Endothelial cell of umbilical vein (primary cell): ENCODE measurements around the gene ASPSCR1. TPM values are rescaled to one million over a fixed set of nuclear protein-coding genes. Genes with fewer than 3 reads are reported as not detected.

Experiments used
- BruUV-seq: library from RNA; stranded (reverse); fragments of 400-500 nt; replicated peaks from 2 replicates; lab custom pipeline; 2021; lab: Mats Ljungman, UMichigan
- CTCF ChIA-PET: fragments of 300-600, 350-600 bp; sonication (Branson Sonifier 250); formaldehyde crosslinking; loops from one replicate; lab custom pipeline; 2021; ENCODE audit warnings: antibody characterized with exemption, inconsistent platforms; lab: Charles Lee
- POLR2A ChIA-PET: fragments of 300-600, 350-600 bp; sonication (Branson Sonifier 250); formaldehyde crosslinking; loops from one replicate; lab custom pipeline; 2021; ENCODE audit warnings: antibody characterized with exemption, inconsistent platforms; lab: Charles Lee
- DNase-seq: peaks from one replicate; pipeline ENCODE4 v3.0.0-alpha.2; 2011; ENCODE audit warnings: low read depth, low spot score
- FAIRE-seq: peaks from 2 replicates; lab custom pipeline; 2011; peaks lifted over from hg19 to GRCh38; lab: Jason Lieb, UNC
- H2AFZ ChIP-seq: 2 replicates; pipeline ENCODE4 v1.6.0; 2012; ENCODE audit warnings: low read depth, low read length, control low read depth, inconsistent platforms
- H3K27ac ChIP-seq: 2 replicates; pipeline ENCODE4 v1.5.1; 2011; ENCODE audit warnings: low read depth, mild to moderate bottlenecking, control low read depth, low read length, moderate library complexity; ENCODE audit not compliant: insufficient read depth
- H3K27me3 ChIP-seq, 2 experiments: 2 replicates each; pipeline versions ENCODE4 v1.6.0 to v1.6.1; 2011; ENCODE audit warnings: low read length in 2 of 2, mixed read lengths in 1 of 2; ENCODE audit not compliant: control insufficient read depth in 2 of 2, insufficient read depth in 2 of 2
- H3K36me3 ChIP-seq, 2 experiments: 2 replicates in 1 of 2; 3 replicates in 1 of 2; pipeline ENCODE4 v1.5.1; 2011; ENCODE audit warnings: low read length in 2 of 2, mild to moderate bottlenecking in 1 of 2, moderate library complexity in 1 of 2; ENCODE audit not compliant: control insufficient read depth in 2 of 2, insufficient read depth in 2 of 2; ENCODE audit errors: extremely low read depth in 1 of 2
- H3K4me1 ChIP-seq: 3 replicates; pipeline ENCODE4 v1.5.1; 2011; ENCODE audit warnings: mild to moderate bottlenecking, low read length; ENCODE audit not compliant: control insufficient read depth, insufficient read depth; ENCODE audit errors: extremely low read depth
- H3K4me2 ChIP-seq: 2 replicates; pipeline ENCODE4 v1.6.1; 2011; ENCODE audit warnings: low read length, control low read depth, mixed read lengths; ENCODE audit not compliant: insufficient read depth
- H3K4me3 ChIP-seq, 3 experiments: fragments of 200-600 bp in 1 of 3; sonication (generic), shearing (Covaris generic) in 1 of 3; replicated peaks in 1 of 3; 2 replicates each; pipeline ENCODE4 v1.5.1; 2011 to 2016; ENCODE audit warnings: control low read depth in 3 of 3, low read length in 3 of 3, mild to moderate bottlenecking in 2 of 3, inconsistent platforms in 1 of 3, low read depth in 1 of 3, moderate library complexity in 1 of 3; ENCODE audit not compliant: insufficient read depth in 1 of 3
- H3K79me2 ChIP-seq: 2 replicates; pipeline ENCODE4 v1.6.0; 2012; ENCODE audit warnings: low read length, inconsistent platforms; ENCODE audit not compliant: control insufficient read depth, insufficient read depth
- H3K9ac ChIP-seq: replicated peaks from 2 replicates; pipeline ENCODE3; 2011; ENCODE audit warnings: low read length, control low read depth; ENCODE audit not compliant: insufficient read depth; ENCODE audit errors: extremely low read depth
- H3K9me1 ChIP-seq: replicated peaks from 3 replicates; pipeline ENCODE4 v1.6.0; 2011; ENCODE audit warnings: mild to moderate bottlenecking, low read length; ENCODE audit not compliant: control insufficient read depth, insufficient read depth; ENCODE audit errors: extremely low read depth
- H3K9me3 ChIP-seq: replicated peaks from 2 replicates; pipeline ENCODE4 v1.5.1; 2012; ENCODE audit warnings: low read length, inconsistent platforms; ENCODE audit not compliant: control insufficient read depth, insufficient read depth
- H4K20me1 ChIP-seq: replicated peaks from 2 replicates; pipeline ENCODE3; 2011; ENCODE audit warnings: mild to moderate bottlenecking, low read length; ENCODE audit not compliant: control insufficient read depth, insufficient read depth; ENCODE audit errors: extremely low read depth
- EZH2 ChIP-seq: IDR thresholded peaks from 2 replicates; pipeline ENCODE4 v1.6.1; 2012; ENCODE audit warnings: borderline replicate concordance, low read depth, mild to moderate bottlenecking, moderate library complexity, low read length, inconsistent platforms; ENCODE audit not compliant: severe bottlenecking
- FOS ChIP-seq: IDR thresholded peaks from 2 replicates; pipeline ENCODE4 v1.6.1; 2011; ENCODE audit warnings: mild to moderate bottlenecking, low read length, moderate library complexity, borderline replicate concordance; ENCODE audit not compliant: insufficient read depth
- GATA2 ChIP-seq: IDR thresholded peaks from 2 replicates; pipeline ENCODE4 v1.7.0; 2011; ENCODE audit warnings: low read depth, mild to moderate bottlenecking, moderate library complexity, mixed read lengths, low read length; ENCODE audit not compliant: insufficient read length, insufficient read depth
- JUN ChIP-seq: IDR thresholded peaks from 2 replicates; pipeline ENCODE4 v1.6.1; 2011; ENCODE audit warnings: borderline replicate concordance, low read depth; ENCODE audit not compliant: insufficient read length, insufficient read depth
- MYC ChIP-seq: IDR thresholded peaks from one replicate; pipeline ENCODE4 v1.6.1; 2011; ENCODE audit warnings: mild to moderate bottlenecking, low read depth, low read length
- POLR2A ChIP-seq: IDR thresholded peaks from 2 replicates; pipeline ENCODE4 v1.6.1; 2012; ENCODE audit warnings: low read depth, mild to moderate bottlenecking, control low read depth, low read length
- POLR2AphosphoS5 ChIP-seq: IDR thresholded peaks from 2 replicates; pipeline ENCODE4 v1.6.1; 2012; ENCODE audit warnings: low read depth, mild to moderate bottlenecking, control low read depth, low read length, moderate library complexity; ENCODE audit not compliant: insufficient read depth
- dilution Hi-C: fragments of 300-500 bp; cut with MboI; formaldehyde crosslinking; loops from one replicate; pipeline ENCODE4 v1.15.0; 2019; ENCODE audit warnings: low sequenced_read_pairs; ENCODE audit not compliant: extremely low pct_ligation_motif_present
- intact Hi-C: fragments of 100-400 bp; cut with micrococcal nuclease; formaldehyde crosslinking; loops from one replicate; pipeline ENCODE4 v1.10.0; 2022
- polyA plus RNA-seq, 4 experiments: library from polyadenylated mRNA; depleted of rRNA in 3 of 4; stranded (reverse) in 3 of 4; unstranded in 1 of 4; fragments of >200 nt; gene quantifications; 2 replicates each; pipeline versions ENCODE4 v1.2.1 to v1.2.3, GENCODE V29; 2011 to 2012; ENCODE audit warnings: missing spikeins in 1 of 4
- total RNA-seq: library from RNA; stranded (reverse); gene quantifications from 2 replicates; pipeline ENCODE4 v1.2.3, GENCODE V29; 2021
- TF ChIP-seq, protein P1 (sequence below): IDR thresholded peaks from 2 replicates; pipeline ENCODE4 v1.6.1; 2011; ENCODE audit not compliant: insufficient read depth, insufficient read length
- TF ChIP-seq, protein P2 (sequence below), 2 donors: IDR thresholded peaks; 1 replicate in 1 of 2; 2 replicates in 1 of 2; pipeline ENCODE4 v1.5.1; 2011; ENCODE audit warnings: low read length in 2 of 2, mild to moderate bottlenecking in 2 of 2, moderate library complexity in 2 of 2, control low read depth in 1 of 2, inconsistent platforms in 1 of 2, low read depth in 1 of 2; ENCODE audit not compliant: insufficient read depth in 1 of 2; ENCODE audit errors: extremely low read depth in 1 of 2

ASPSCR1 gene
- total and polyA plus RNA-seq, 2 donors (not counting 3 experiments of a cell fraction or from before 2014, with no cell fraction given) = 24.8 to 36.5 TPM

DNA sequence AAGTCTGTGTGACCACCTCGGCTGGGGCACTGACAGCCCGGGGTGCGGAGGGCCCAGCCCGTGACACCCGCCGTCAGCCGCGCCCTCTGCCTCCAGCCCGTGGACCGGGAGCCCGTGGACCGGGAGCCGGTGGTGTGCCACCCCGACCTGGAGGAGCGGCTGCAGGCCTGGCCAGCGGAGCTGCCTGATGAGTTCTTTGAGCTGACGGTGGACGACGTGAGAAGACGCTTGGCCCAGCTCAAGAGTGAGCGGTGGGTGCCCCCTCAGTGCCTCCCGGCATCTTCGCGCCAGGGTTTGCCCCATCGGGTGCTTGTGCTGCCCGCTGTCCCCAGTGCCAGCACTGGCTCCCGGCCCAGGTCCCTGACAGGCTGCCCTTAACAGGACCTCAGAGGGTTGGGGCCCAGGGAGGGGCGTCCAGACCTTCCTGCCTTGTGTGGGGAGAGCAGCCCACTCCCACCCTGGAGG, 31.5 kb downstream of the ASPSCR1 start:
- CTCF ChIA-PET = interaction anchor here (0.8 to 1.6 kb wide), 3 partner anchors 11 to 49 kb away, joined by 3 to 7 read pairs (median 3); no protein-coding TSS in a partner anchor
- H3K27me3 ChIP-seq = no peaks in the 10 kb centered on the region
- H3K4me1 ChIP-seq = peaks cover 4% of the 10 kb centered on the region
- no peak overlapping the region for H3K4me3 ChIP-seq
- no peaks in the 10 kb centered on the region for H3K9me3 ChIP-seq
- no peak overlapping the region for H3K27ac ChIP-seq
- FAIRE-seq (no peak), DNase-seq (no peak)
- H3K79me2 ChIP-seq = no peaks in the 10 kb centered on the region
- H3K36me3 ChIP-seq = no peaks in the 10 kb centered on the region
- BruUV-seq = no TSS peak
- POLR2A ChIA-PET = no interaction called here
- intact Hi-C loops = no loop called here
- no peak overlapping the region for H2AFZ ChIP-seq
- no peaks in the 10 kb centered on the region for H4K20me1 ChIP-seq
- dilution Hi-C loops = no loop called here
- TF ChIP-seq POLR2AphosphoS5 (no peak), EZH2 (no peak), FOS (no peak), MYC (no peak), POLR2A (no peak), JUN (no peak), GATA2 (no peak)
- TF ChIP-seq, protein P1, sequence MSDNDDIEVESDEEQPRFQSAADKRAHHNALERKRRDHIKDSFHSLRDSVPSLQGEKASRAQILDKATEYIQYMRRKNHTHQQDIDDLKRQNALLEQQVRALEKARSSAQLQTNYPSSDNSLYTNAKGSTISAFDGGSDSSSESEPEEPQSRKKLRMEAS = no peak
- TF ChIP-seq, protein P2, sequence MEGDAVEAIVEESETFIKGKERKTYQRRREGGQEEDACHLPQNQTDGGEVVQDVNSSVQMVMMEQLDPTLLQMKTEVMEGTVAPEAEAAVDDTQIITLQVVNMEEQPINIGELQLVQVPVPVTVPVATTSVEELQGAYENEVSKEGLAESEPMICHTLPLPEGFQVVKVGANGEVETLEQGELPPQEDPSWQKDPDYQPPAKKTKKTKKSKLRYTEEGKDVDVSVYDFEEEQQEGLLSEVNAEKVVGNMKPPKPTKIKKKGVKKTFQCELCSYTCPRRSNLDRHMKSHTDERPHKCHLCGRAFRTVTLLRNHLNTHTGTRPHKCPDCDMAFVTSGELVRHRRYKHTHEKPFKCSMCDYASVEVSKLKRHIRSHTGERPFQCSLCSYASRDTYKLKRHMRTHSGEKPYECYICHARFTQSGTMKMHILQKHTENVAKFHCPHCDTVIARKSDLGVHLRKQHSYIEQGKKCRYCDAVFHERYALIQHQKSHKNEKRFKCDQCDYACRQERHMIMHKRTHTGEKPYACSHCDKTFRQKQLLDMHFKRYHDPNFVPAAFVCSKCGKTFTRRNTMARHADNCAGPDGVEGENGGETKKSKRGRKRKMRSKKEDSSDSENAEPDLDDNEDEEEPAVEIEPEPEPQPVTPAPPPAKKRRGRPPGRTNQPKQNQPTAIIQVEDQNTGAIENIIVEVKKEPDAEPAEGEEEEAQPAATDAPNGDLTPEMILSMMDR (IDR thresholded peaks at IDR 0.05; ENCODE audit: extremely low read depth in 1 of 2, insufficient read depth in 1 of 2, low read depth in 1 of 2, low read length in 2 of 2) = no peak
- H3K9ac ChIP-seq = no peak overlapping the region
- H3K9me1 ChIP-seq = no peaks in the 10 kb centered on the region
- no peak overlapping the region for H3K4me2 ChIP-seq
